Mesodermal cell (in vitro differentiated cells): Measurements from ENCODE around the gene AMBRA1.

Source experiments
- H3K27ac ChIP-seq: 2 replicates; pipeline ENCODE4 v1.7.0; 2013; ENCODE audit warnings: mild to moderate bottlenecking, low read depth, low read length, moderate library complexity; ENCODE audit not compliant: severe bottlenecking
- H3K36me3 ChIP-seq: 2 replicates; pipeline ENCODE4 v1.7.1; 2013; ENCODE audit warnings: mild to moderate bottlenecking, low read length, moderate library complexity; ENCODE audit not compliant: control insufficient read depth, insufficient read depth
- H3K4me1 ChIP-seq: one replicate; pipeline ENCODE4 v1.7.1; 2013; ENCODE audit warnings: mild to moderate bottlenecking, low read length; ENCODE audit not compliant: insufficient read depth, control insufficient read depth, poor library complexity, severe bottlenecking
- H3K4me3 ChIP-seq: 2 replicates; pipeline ENCODE4 v1.7.0; 2013; ENCODE audit warnings: low read length, control low read depth, mild to moderate bottlenecking; ENCODE audit not compliant: insufficient read depth, poor library complexity, severe bottlenecking; ENCODE audit errors: extremely low read depth
- H3K9me3 ChIP-seq: 2 replicates; pipeline ENCODE4 v1.7.1; 2013; ENCODE audit warnings: mild to moderate bottlenecking, low read length, moderate library complexity; ENCODE audit not compliant: control insufficient read depth
- WGBS, 2 experiments: methylation state at CpG; one replicate each; pipeline ENCODE4 v1.1.5; 2013; ENCODE audit warnings: missing lambda C conversion rate in 2 of 2; ENCODE audit not compliant: insufficient coverage in 2 of 2; 5-methylcytosine and 5-hydroxymethylcytosine counted together

AMBRA1 gene

GRCh38 chr11:46450846-46451477, 142.9 kb downstream of the AMBRA1 start:
- Histone ChIP-seq H3K4me3 (no peak overlapping the region), H3K9me3 (no peaks in the 10 kb centered on the region), H3K27ac (no peak overlapping the region), H3K36me3 (peaks cover 6% of the 10 kb centered on the region), H3K4me1 (peaks cover 9% of the 10 kb centered on the region)
- WGBS, 2 experiments: no CpG with 5 or more reads among the region's 3 CpGs

DNA sequence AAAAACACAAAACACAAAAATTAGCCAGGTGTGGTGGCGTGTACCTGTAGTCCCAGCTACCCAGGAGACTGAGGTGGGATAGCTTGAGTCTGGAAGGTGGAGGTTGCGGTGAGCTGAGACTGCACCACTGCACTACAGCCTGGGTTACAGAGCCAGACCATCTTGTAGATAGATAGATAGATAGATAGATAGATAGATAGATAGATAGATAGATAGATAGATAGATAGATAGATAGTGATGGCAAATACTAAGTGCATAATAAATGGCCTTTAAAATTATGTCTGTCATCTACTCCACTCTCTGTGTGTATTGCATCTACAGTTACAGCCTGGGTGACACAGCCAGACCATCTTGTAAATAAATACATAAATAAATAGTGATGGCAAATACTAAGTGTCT, 146.3 kb downstream of the AMBRA1 start:
- WGBS, 2 experiments: 90 to 100% methylated on average over 2 of the region's 2 CpGs
- H3K36me3 ChIP-seq: peaks cover 11% of the 10 kb centered on the region

DNA sequence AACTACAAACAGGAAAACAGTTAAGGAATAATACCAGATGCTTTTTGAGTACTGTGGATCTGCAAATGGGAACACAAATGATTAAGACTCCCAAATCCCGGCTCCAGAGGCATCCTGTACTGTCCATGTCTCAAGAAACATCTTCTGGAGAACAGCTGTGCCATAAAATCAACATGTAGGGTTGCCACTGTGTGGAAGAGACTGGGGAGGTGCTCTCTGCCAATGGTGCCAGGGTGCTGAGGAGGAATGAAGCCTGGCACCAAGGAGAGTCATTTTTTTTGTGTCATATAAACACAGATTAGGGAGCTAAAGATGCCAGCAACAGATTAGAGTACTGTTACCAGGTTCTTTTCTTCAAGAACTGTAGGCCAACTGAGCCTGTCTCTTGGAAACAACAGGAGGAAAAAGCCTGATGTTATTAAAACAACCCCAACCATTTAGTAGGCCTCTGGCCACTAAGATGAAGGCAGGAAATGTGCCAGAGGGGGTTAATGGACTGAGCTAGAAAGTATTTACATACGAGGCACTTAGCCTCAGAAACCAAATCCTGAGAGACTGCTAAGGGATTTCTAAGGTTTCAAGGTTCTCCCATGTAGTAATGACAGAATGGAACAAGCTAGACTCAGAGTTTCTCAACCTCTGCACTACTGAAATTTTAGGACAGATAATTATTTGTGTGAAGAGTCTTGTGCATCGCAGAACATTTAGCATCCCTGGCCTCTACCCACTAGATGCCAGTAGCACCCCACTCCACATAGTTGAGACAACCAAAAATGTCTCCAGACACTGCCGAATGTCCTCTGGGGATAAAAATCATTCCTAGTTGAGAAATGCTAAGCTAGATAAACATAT, 147.7 kb downstream of the AMBRA1 start:
- WGBS, 2 experiments: 62 to 100% methylated on average over 2 of the region's 4 CpGs
- peaks cover 9% of the 10 kb centered on the region for H3K4me1 ChIP-seq
- H3K4me3 ChIP-seq: no peak overlapping the region
- no peaks in the 10 kb centered on the region for H3K9me3 ChIP-seq
- peaks cover 24% of the 10 kb centered on the region for H3K36me3 ChIP-seq
- peak overlapping the region; percentile 46 for H3K27ac ChIP-seq

More for the DNA sequence above, 146.3 kb downstream of the AMBRA1 start:
- Histone ChIP-seq H3K4me3 (no peak overlapping the region), H3K9me3 (no peaks in the 10 kb centered on the region), H3K27ac (no peak overlapping the region), H3K4me1 (peaks cover 9% of the 10 kb centered on the region)

GRCh38 chr11:46445192-46445919, 148.5 kb downstream of the AMBRA1 start:
- H3K9me3 ChIP-seq: no peaks in the 10 kb centered on the region
- H3K36me3 ChIP-seq: peaks cover 31% of the 10 kb centered on the region
- H3K4me1 ChIP-seq: peaks cover 9% of the 10 kb centered on the region
- 82 to 100% methylated on average over 1 of the region's 4 CpGs for WGBS, 2 experiments
- no peak overlapping the region for H3K4me3 ChIP-seq
- no peak overlapping the region for H3K27ac ChIP-seq

DNA sequence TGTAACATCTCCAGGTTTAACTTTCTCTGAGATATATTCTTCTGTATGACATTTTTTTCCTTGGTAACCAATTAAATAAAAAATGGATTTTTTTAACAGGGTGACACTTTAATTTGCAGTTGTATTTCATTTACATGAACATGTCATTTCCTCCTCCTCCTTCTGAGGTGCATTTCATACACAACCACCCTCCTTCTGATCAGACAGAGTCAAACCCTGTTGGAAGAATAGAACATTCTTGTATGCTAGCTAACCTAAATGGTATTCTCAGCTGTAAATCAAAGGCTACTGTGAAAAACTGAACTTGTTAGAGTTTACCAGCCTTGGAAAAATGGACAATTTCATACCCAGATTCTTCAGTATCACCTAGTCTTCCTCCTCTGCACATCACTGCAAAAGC, 149.5 kb downstream of the AMBRA1 start:
- no peak overlapping the region for H3K4me3 ChIP-seq
- no peak overlapping the region for H3K27ac ChIP-seq
- H3K4me1 ChIP-seq: peaks cover 9% of the 10 kb centered on the region
- H3K9me3 ChIP-seq: no peaks in the 10 kb centered on the region
- H3K36me3 ChIP-seq: peaks cover 31% of the 10 kb centered on the region

DNA sequence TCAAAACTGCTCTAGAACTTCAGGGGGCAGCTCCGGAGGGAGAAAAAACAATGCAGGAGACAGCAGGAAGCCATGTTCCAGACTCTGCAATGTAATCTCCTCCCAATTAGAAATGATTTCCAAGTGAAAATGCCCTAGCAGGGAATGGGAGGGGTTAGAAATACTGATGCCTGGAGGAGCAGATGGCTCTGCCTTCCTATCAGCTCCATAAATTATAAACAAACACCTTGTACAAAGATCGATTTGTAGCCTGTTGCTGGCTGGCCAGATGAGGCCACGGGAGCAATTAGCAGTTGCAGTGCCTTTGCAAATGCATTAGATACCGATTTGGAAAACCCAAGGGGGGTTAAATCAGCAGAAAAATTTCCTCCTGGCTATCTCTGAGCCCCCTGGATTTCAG, 155.6 kb downstream of the AMBRA1 start:
- WGBS, 2 experiments: 73 to 85% methylated on average over 3 to 4 of the region's 4 CpGs
- H3K4me1 ChIP-seq: no peaks in the 10 kb centered on the region
- H3K9me3 ChIP-seq: no peaks in the 10 kb centered on the region
- H3K36me3 ChIP-seq: peaks cover 41% of the 10 kb centered on the region
- no peak overlapping the region for H3K27ac ChIP-seq
- no peak overlapping the region for H3K4me3 ChIP-seq

GRCh38 chr11:46437122-46437689, 156.6 kb downstream of the AMBRA1 start:
- Histone ChIP-seq H3K27ac (no peak overlapping the region), H3K9me3 (no peaks in the 10 kb centered on the region), H3K4me1 (no peaks in the 10 kb centered on the region), H3K36me3 (peaks cover 41% of the 10 kb centered on the region), H3K4me3 (no peak overlapping the region)
- 92 to 93% methylated on average over 3 to 5 of the region's 6 CpGs for WGBS, 2 experiments

- no peaks in the 10 kb centered on the region for H3K4me1 ChIP-seq
- H3K4me3 ChIP-seq: no peak overlapping the region
- H3K36me3 ChIP-seq: peaks cover 41% of the 10 kb centered on the region
- H3K9me3 ChIP-seq: no peaks in the 10 kb centered on the region
- WGBS, 2 experiments: 71 to 100% methylated on average over 1 of the region's 3 CpGs
- H3K27ac ChIP-seq: no peak overlapping the region
Observed at GRCh38 chr11:46436113-46436512, 157.7 kb downstream of the AMBRA1 start.

DNA sequence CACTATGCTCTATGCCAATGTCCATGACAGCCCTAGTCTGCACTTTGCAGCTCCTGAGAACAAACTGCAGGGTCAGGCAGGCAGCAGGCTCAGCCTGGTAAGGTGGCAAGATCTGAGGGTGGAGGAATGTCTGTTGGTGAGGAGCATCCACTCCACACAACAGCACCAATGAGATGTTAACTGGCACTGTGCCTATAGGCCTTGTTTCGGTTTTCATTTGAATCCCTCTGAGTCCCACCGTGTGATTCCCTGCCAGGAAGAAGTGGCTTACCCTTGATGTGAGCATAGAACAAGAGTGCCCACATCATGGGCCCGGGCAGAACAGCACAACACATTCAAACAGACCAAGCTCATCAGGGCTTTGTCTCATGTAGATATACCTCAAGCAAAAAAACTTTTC, 158.1 kb downstream of the AMBRA1 start:
- Histone ChIP-seq H3K27ac (no peak overlapping the region), H3K9me3 (no peaks in the 10 kb centered on the region), H3K4me1 (no peaks in the 10 kb centered on the region), H3K4me3 (no peak overlapping the region), H3K36me3 (peaks cover 41% of the 10 kb centered on the region)
- 78 to 91% methylated on average over 2 to 3 of the region's 3 CpGs for WGBS, 2 experiments

- H3K4me3 ChIP-seq: no peak overlapping the region
- peaks cover 51% of the 10 kb centered on the region for H3K36me3 ChIP-seq
- H3K9me3 ChIP-seq: no peaks in the 10 kb centered on the region
Observed at GRCh38 chr11:46431211-46431610, 162.6 kb downstream of the AMBRA1 start.

More at GRCh38 chr11:46431211-46431610, 162.6 kb downstream of the AMBRA1 start:
- no peak overlapping the region for H3K27ac ChIP-seq
- no peaks in the 10 kb centered on the region for H3K4me1 ChIP-seq
